HEK293 (cell line): ENCODE data around the gene NOC2L.

Experiments
- CTCF ChIA-PET: fragments of 350-600 bp; formaldehyde crosslinking; extraction: SDS; loops from one replicate; lab custom pipeline; 2021; ENCODE audit warnings: antibody characterized with exemption; lab: Yijun Ruan, JAX
- POLR2A ChIA-PET: fragments of 300-600 bp; formaldehyde crosslinking; extraction: SDS; loops from one replicate; lab custom pipeline; 2020; ENCODE audit warnings: antibody characterized with exemption, inconsistent platforms; lab: Yijun Ruan, JAX
- H3K27ac ChIP-seq: fragments of 200-500 bp; sonication (Bioruptor generic); 2 replicates; pipeline ENCODE4 v1.5.1; 2014; ENCODE audit warnings: low read depth, low read length, control low read depth, inconsistent platforms; ENCODE audit errors: extremely low read depth
- H3K36me3 ChIP-seq, 2 experiments: fragments of 200-500 bp in 1 of 2; sonication (Bioruptor generic) in 1 of 2; 1 replicate in 1 of 2; 2 replicates in 1 of 2; pipeline ENCODE4 v1.5.1; 2014 to 2017; ENCODE audit warnings: inconsistent platforms in 2 of 2, low read length in 2 of 2; ENCODE audit not compliant: control insufficient read depth in 2 of 2, insufficient read depth in 1 of 2
- H3K4me1 ChIP-seq: fragments of 200-500 bp; sonication (Bioruptor generic); 2 replicates; pipeline ENCODE4 v1.5.1; 2014; ENCODE audit warnings: mild to moderate bottlenecking, low read length, inconsistent platforms; ENCODE audit not compliant: control insufficient read depth, insufficient read depth
- H3K4me3 ChIP-seq: 2 replicates; pipeline ENCODE4 v1.5.1; 2011; ENCODE audit warnings: low read depth, mild to moderate bottlenecking, control low read depth, low read length, moderate library complexity
- H3K9me3 ChIP-seq: fragments of 200-500 bp; sonication (Bioruptor generic); 2 replicates; pipeline ENCODE4 v1.5.1; 2014; ENCODE audit warnings: low read depth, low read length, inconsistent platforms; ENCODE audit not compliant: control insufficient read depth, insufficient read depth
- EGR2 ChIP-seq: fragments of 450-650 bp; formaldehyde crosslinking; IDR thresholded peaks from 2 replicates; pipeline ENCODE4 v1.5.1; 2016; ENCODE audit warnings: low read depth, missing biosample characterization, missing genetic modification characterization
- GLIS1 ChIP-seq: fragments of 450-650 bp; formaldehyde crosslinking; IDR thresholded peaks from 2 replicates; pipeline ENCODE4 v1.5.1; 2016; ENCODE audit warnings: missing biosample characterization, missing genetic modification characterization
- HOXA7 ChIP-seq: sonication (generic); formaldehyde crosslinking; IDR thresholded peaks from 2 replicates; pipeline ENCODE4 v1.8.1; 2022; ENCODE audit warnings: missing genetic modification reagents, borderline replicate concordance
- HOXC10 ChIP-seq: sonication (generic); formaldehyde crosslinking; IDR thresholded peaks from 2 replicates; pipeline ENCODE4 v1.8.1; 2023; ENCODE audit warnings: mild to moderate bottlenecking, missing genetic modification reagents
- KLF10 ChIP-seq: fragments of 450-650 bp; IDR thresholded peaks from 2 replicates; pipeline ENCODE4 v1.5.1; 2018; ENCODE audit warnings: missing biosample characterization, mild to moderate bottlenecking, missing genetic modification characterization
- KLF7 ChIP-seq: fragments of 450-650 bp; formaldehyde crosslinking; IDR thresholded peaks from 2 replicates; pipeline ENCODE4 v1.5.1; 2016; ENCODE audit warnings: missing biosample characterization, missing genetic modification characterization, borderline replicate concordance
- ZBTB7A ChIP-seq: fragments of 450-650 bp; formaldehyde crosslinking; IDR thresholded peaks from 2 replicates; pipeline ENCODE4 v1.5.1; 2016; ENCODE audit warnings: low read depth, missing biosample characterization, missing genetic modification characterization
- ZBTB8A ChIP-seq: fragments of 450-650 bp; formaldehyde crosslinking; IDR thresholded peaks from 2 replicates; pipeline ENCODE4 v1.5.1; 2016; ENCODE audit warnings: missing biosample characterization, missing genetic modification characterization
- ZFHX2 ChIP-seq: fragments of 450-650 bp; formaldehyde crosslinking; conservative IDR thresholded peaks from 2 replicates; pipeline ENCODE4 v1.5.1; 2016; ENCODE audit warnings: missing biosample characterization, missing genetic modification characterization
- ZFP69B ChIP-seq: fragments of 450-650 bp; formaldehyde crosslinking; IDR thresholded peaks from 2 replicates; pipeline ENCODE4 v1.5.1; 2016; ENCODE audit warnings: missing biosample characterization, missing genetic modification characterization
- ZNF157 ChIP-seq: fragments of 450-650 bp; formaldehyde crosslinking; IDR thresholded peaks from 2 replicates; pipeline ENCODE4 v1.5.1; 2016; ENCODE audit warnings: missing biosample characterization, missing genetic modification characterization
- ZNF174 ChIP-seq: fragments of 450-650 bp; formaldehyde crosslinking; IDR thresholded peaks from 2 replicates; pipeline ENCODE4 v1.5.0; 2017; ENCODE audit warnings: missing biosample characterization, mild to moderate bottlenecking, missing genetic modification characterization
- ZNF350 ChIP-seq: fragments of 450-650 bp; formaldehyde crosslinking; IDR thresholded peaks from 2 replicates; pipeline ENCODE4 v1.5.0; 2017; ENCODE audit warnings: missing biosample characterization, mild to moderate bottlenecking, missing genetic modification characterization
- ZNF404 ChIP-seq: fragments of 450-650 bp; formaldehyde crosslinking; IDR thresholded peaks from 2 replicates; pipeline ENCODE4 v1.5.1; 2017; ENCODE audit warnings: missing biosample characterization, missing genetic modification characterization
- ZNF433 ChIP-seq: fragments of 450-650 bp; formaldehyde crosslinking; IDR thresholded peaks from 2 replicates; pipeline ENCODE4 v1.5.1; 2016; ENCODE audit warnings: missing biosample characterization, missing genetic modification characterization, low read depth
- ZNF514 ChIP-seq: fragments of 450-650 bp; formaldehyde crosslinking; IDR thresholded peaks from 2 replicates; pipeline ENCODE4 v1.5.1; 2016; ENCODE audit warnings: missing biosample characterization, missing genetic modification characterization
- TF ChIP-seq, protein P1 (sequence below): fragments of 450-650 bp; formaldehyde crosslinking; IDR thresholded peaks from 2 replicates; pipeline ENCODE4 v1.5.1; 2016; ENCODE audit warnings: missing biosample characterization, missing genetic modification characterization
- TF ChIP-seq, protein P2 (sequence below): fragments of 450-650 bp; formaldehyde crosslinking; IDR thresholded peaks from 2 replicates; pipeline ENCODE4 v1.5.1; 2016; ENCODE audit warnings: missing biosample characterization, missing genetic modification characterization
- TF ChIP-seq, protein P3 (sequence below): fragments of 450-650 bp; formaldehyde crosslinking; IDR thresholded peaks from 2 replicates; pipeline ENCODE4 v1.5.1; 2016; ENCODE audit warnings: missing biosample characterization, missing genetic modification characterization
- TF ChIP-seq, protein P4 (sequence below): fragments of 450-650 bp; formaldehyde crosslinking; IDR thresholded peaks from 2 replicates; pipeline ENCODE4 v1.5.1; 2016; ENCODE audit warnings: missing biosample characterization, missing genetic modification characterization, borderline replicate concordance
- TF ChIP-seq, protein P5 (sequence below): fragments of 450-650 bp; formaldehyde crosslinking; IDR thresholded peaks from 2 replicates; pipeline ENCODE4 v1.5.1; 2017; ENCODE audit warnings: missing biosample characterization, missing genetic modification characterization
- TF ChIP-seq, protein P6 (sequence below): fragments of 450-650 bp; formaldehyde crosslinking; IDR thresholded peaks from 2 replicates; pipeline ENCODE4 v1.5.1; 2016; ENCODE audit warnings: missing biosample characterization, missing genetic modification characterization
- TF ChIP-seq, protein P7 (sequence below): fragments of 450-650 bp; IDR thresholded peaks from 2 replicates; pipeline ENCODE4 v1.5.1; 2018; ENCODE audit warnings: missing biosample characterization, mild to moderate bottlenecking, missing genetic modification characterization

NOC2L gene

DNA sequence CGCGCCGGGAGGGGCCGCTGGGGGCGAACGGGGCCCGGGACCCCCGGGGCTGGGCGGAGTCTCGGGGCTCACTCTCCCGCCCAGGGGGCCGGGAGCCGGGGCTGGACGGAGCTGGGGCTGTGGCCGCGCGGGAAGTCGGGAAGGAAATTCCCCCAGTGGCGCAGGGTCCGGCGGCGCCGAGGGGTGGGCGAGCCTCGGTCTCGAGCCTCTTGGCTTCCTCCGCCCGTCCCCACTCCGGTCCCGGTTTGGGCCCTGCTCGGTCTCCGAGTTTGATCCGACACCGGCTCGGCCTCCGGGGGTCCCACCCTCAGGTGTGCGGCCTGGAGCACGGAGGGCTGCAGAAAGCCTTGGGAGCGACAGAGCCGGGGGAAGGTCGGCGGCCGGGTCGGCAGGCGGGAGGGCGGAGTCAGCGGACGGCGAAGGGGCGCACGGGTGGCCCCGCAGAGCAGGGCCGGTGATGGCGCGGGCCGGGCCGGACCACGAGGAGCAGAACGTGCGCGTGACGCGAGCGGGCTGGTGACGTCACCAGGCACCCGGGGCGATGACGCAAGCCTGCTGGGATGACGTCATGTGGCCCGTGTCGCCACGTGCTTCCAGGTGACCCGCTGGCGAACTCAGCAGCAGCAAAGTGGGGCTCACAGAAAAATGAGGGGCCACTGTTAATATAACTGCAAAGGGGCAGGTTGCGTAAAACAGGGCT lies 41.5 kb upstream of the NOC2L start (continued):
- TF ChIP-seq KLF10 (peak; percentile 94), ZNF157 (tag by site-specific recombination) (no peak), ZNF433 (tag by site-specific recombination) (no peak), ZBTB7A (tag by site-specific recombination) (peak; percentile 93), ZNF404 (no peak), ZNF174 (tag by site-specific recombination) (no peak), HOXA7 (no peak), ZBTB8A (tag by site-specific recombination) (peak; percentile 93)
- TF ChIP-seq, protein P1, sequence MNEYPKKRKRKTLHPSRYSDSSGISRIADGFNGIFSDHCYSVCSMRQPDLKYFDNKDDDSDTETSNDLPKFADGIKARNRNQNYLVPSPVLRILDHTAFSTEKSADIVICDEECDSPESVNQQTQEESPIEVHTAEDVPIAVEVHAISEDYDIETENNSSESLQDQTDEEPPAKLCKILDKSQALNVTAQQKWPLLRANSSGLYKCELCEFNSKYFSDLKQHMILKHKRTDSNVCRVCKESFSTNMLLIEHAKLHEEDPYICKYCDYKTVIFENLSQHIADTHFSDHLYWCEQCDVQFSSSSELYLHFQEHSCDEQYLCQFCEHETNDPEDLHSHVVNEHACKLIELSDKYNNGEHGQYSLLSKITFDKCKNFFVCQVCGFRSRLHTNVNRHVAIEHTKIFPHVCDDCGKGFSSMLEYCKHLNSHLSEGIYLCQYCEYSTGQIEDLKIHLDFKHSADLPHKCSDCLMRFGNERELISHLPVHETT (tag by site-specific recombination), result peak; percentile 92
- TF ChIP-seq, protein P2, sequence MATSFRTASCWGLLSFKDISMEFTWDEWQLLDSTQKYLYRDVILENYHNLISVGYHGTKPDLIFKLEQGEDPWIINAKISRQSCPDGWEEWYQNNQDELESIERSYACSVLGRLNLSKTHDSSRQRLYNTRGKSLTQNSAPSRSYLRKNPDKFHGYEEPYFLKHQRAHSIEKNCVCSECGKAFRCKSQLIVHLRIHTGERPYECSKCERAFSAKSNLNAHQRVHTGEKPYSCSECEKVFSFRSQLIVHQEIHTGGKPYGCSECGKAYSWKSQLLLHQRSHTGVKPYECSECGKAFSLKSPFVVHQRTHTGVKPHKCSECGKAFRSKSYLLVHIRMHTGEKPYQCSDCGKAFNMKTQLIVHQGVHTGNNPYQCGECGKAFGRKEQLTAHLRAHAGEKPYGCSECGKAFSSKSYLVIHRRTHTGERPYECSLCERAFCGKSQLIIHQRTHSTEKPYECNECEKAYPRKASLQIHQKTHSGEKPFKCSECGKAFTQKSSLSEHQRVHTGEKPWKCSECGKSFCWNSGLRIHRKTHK (tag by site-specific recombination), result no peak
- TF ChIP-seq, protein P3, sequence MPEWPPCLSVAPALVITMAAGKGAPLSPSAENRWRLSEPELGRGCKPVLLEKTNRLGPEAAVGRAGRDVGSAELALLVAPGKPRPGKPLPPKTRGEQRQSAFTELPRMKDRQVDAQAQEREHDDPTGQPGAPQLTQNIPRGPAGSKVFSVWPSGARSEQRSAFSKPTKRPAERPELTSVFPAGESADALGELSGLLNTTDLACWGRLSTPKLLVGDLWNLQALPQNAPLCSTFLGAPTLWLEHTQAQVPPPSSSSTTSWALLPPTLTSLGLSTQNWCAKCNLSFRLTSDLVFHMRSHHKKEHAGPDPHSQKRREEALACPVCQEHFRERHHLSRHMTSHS (tag by site-specific recombination), result peak; percentile 78

DNA sequence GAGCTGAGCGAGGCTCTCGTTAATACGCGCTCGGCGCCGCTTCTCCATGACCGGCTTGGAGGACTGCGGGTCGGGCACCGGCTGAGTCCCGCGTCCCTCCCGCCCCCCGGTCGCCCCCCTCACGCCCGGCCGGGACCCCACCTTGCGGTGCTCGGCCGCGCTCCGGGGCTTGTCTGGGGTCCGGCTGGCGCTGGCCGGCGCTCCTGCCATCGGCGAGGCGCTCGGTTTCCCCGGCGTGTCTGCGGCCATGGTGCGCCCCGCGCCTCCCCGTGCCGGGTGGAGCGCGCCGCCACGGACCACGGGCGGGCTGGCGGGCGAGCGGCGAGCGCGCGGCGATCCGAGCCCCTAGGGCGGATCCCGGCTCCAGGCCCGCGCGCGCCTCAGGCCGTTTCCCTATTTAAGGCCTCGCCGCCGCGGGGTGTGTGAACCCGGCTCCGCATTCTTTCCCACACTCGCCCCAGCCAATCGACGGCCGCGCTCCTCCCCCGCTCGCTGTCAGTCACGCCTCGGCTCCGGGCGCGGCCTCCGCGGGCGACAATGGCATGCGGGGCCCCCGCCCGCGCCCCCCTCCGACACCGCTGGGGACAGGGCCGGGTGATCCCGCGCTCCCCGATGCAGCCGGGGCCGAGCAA lies 40.8 kb upstream of the NOC2L start, which contains the start of gene HES4:
Gene HES4 (minus strand): TSS at position 373 of the 632 bp plus-strand sequence. CDS start 124 bp downstream, at position 249.
- Histone ChIP-seq H3K4me1 (0 out of 2 replicates have a peak, but pooled peaks cover 3% of the 10 kb centered on the region), H3K27ac (peak within 1 kb of the TSS; percentile 97), H3K36me3 (peaks cover 0 to 40% of the 10 kb centered on the region in 2 experiments; a peak in 2 of 3 replicates), H3K9me3 (no peaks in the 10 kb centered on the region), H3K4me3 (peak within 1 kb of the TSS; percentile 74)
- POLR2A ChIA-PET, result interaction anchor here (0.5 to 6.5 kb wide), 10 partner anchors 13 to 319 kb away, joined by 3 to 44 read pairs (median 4); partner anchors contain the start of genes AGRN, ISG15 and PLEKHN1
- CTCF ChIA-PET, result interaction anchor here (0.7 kb wide), 1 partner anchor 64 kb away, joined by 3 read pairs; no protein-coding TSS in a partner anchor
- TF ChIP-seq, protein P4, sequence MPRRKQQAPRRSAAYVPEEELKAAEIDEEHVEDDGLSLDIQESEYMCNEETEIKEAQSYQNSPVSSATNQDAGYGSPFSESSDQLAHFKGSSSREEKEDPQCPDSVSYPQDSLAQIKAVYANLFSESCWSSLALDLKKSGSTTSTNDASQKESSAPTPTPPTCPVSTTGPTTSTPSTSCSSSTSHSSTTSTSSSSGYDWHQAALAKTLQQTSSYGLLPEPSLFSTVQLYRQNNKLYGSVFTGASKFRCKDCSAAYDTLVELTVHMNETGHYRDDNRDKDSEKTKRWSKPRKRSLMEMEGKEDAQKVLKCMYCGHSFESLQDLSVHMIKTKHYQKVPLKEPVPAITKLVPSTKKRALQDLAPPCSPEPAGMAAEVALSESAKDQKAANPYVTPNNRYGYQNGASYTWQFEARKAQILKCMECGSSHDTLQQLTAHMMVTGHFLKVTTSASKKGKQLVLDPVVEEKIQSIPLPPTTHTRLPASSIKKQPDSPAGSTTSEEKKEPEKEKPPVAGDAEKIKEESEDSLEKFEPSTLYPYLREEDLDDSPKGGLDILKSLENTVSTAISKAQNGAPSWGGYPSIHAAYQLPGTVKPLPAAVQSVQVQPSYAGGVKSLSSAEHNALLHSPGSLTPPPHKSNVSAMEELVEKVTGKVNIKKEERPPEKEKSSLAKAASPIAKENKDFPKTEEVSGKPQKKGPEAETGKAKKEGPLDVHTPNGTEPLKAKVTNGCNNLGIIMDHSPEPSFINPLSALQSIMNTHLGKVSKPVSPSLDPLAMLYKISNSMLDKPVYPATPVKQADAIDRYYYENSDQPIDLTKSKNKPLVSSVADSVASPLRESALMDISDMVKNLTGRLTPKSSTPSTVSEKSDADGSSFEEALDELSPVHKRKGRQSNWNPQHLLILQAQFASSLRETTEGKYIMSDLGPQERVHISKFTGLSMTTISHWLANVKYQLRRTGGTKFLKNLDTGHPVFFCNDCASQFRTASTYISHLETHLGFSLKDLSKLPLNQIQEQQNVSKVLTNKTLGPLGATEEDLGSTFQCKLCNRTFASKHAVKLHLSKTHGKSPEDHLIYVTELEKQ (tag by site-specific recombination), result no peak
- peak; percentile 90 for TF ChIP-seq ZFHX2 (tag by site-specific recombination)
- TF ChIP-seq, protein P5, sequence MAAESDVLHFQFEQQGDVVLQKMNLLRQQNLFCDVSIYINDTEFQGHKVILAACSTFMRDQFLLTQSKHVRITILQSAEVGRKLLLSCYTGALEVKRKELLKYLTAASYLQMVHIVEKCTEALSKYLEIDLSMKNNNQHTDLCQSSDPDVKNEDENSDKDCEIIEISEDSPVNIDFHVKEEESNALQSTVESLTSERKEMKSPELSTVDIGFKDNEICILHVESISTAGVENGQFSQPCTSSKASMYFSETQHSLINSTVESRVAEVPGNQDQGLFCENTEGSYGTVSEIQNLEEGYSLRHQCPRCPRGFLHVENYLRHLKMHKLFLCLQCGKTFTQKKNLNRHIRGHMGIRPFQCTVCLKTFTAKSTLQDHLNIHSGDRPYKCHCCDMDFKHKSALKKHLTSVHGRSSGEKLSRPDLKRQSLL (tag by site-specific recombination), result peak; percentile 58
- peak; percentile 74 for TF ChIP-seq EGR2
- peak; percentile 61; the same call in 1 of the 2 replicates for TF ChIP-seq KLF7 (tag by site-specific recombination)
- TF ChIP-seq, protein P6, sequence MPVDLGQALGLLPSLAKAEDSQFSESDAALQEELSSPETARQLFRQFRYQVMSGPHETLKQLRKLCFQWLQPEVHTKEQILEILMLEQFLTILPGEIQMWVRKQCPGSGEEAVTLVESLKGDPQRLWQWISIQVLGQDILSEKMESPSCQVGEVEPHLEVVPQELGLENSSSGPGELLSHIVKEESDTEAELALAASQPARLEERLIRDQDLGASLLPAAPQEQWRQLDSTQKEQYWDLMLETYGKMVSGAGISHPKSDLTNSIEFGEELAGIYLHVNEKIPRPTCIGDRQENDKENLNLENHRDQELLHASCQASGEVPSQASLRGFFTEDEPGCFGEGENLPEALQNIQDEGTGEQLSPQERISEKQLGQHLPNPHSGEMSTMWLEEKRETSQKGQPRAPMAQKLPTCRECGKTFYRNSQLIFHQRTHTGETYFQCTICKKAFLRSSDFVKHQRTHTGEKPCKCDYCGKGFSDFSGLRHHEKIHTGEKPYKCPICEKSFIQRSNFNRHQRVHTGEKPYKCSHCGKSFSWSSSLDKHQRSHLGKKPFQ (tag by site-specific recombination), result peak; percentile 96
- peak; percentile 68 for TF ChIP-seq ZFP69B (tag by site-specific recombination)
- TF ChIP-seq, protein P7, sequence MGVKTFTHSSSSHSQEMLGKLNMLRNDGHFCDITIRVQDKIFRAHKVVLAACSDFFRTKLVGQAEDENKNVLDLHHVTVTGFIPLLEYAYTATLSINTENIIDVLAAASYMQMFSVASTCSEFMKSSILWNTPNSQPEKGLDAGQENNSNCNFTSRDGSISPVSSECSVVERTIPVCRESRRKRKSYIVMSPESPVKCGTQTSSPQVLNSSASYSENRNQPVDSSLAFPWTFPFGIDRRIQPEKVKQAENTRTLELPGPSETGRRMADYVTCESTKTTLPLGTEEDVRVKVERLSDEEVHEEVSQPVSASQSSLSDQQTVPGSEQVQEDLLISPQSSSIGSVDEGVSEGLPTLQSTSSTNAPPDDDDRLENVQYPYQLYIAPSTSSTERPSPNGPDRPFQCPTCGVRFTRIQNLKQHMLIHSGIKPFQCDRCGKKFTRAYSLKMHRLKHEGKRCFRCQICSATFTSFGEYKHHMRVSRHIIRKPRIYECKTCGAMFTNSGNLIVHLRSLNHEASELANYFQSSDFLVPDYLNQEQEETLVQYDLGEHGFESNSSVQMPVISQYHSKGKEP (tag by site-specific recombination), result peak; percentile 32
- TF ChIP-seq GLIS1, result peak; percentile 75
- peak; percentile 26; the same call in 1 of the 2 replicates for TF ChIP-seq HOXC10 (CRISPR knock-in tag)
- no peak for TF ChIP-seq ZNF514 (tag by site-specific recombination)
- no peak for TF ChIP-seq ZNF350 (tag by site-specific recombination)
